GM19452 (cell line): ENCODE results near the gene FAM3A.

Experiments
- ATAC-seq: cut with Tn5 transposase; IDR thresholded peaks from one replicate; pipeline ENCODE4 v1.9.1; 2021; ENCODE audit not compliant: unreplicated experiment

Gene FAM3A

GRCh38 chrX:154481911-154482601 is 34.0 kb downstream of the FAM3A start:
- ATAC-seq = no peak

- ATAC-seq = no peak
Observed at GRCh38 chrX:154481195-154481594, 34.8 kb downstream of the FAM3A start.

- peak; percentile 82 for ATAC-seq
Observed at GRCh38 chrX:154478728-154479622, 37.1 kb downstream of the FAM3A start, which contains the start of gene LAGE3. TSS of gene LAGE3 (minus strand) at chrX:154479281. CDS start at chrX:154478915, 366 bp downstream.

- ATAC-seq = no peak
Observed at GRCh38 chrX:154477891-154478477, 38.0 kb downstream of the FAM3A start.

GRCh38 chrX:154476821-154477220 is 39.2 kb downstream of the FAM3A start:
- no peak for ATAC-seq

GRCh38 chrX:154473683-154474082 is 42.3 kb downstream of the FAM3A start:
- ATAC-seq = no peak

- no peak for ATAC-seq
Observed at GRCh38 chrX:154472685-154473632, 43.1 kb downstream of the FAM3A start.

GRCh38 chrX:154471839-154472684 is 44.0 kb downstream of the FAM3A start:
- no peak for ATAC-seq

GRCh38 chrX:154470914-154471568 is 45.0 kb downstream of the FAM3A start:
- no peak for ATAC-seq

- ATAC-seq = no peak
Observed at GRCh38 chrX:154470434-154470833, 45.6 kb downstream of the FAM3A start.

GRCh38 chrX:154469880-154470279 is 46.2 kb downstream of the FAM3A start:
- ATAC-seq = no peak

GRCh38 chrX:154469114-154469513 is 46.9 kb downstream of the FAM3A start:
- no peak for ATAC-seq

GRCh38 chrX:154468217-154468616 is 47.8 kb downstream of the FAM3A start:
- ATAC-seq = no peak

- no peak for ATAC-seq
Observed at GRCh38 chrX:154467556-154467955, 48.5 kb downstream of the FAM3A start.

GRCh38 chrX:154466907-154467306 is 49.1 kb downstream of the FAM3A start:
- no peak for ATAC-seq

- no peak for ATAC-seq
Observed at GRCh38 chrX:154466036-154466435, 50.0 kb downstream of the FAM3A start.

GRCh38 chrX:154465601-154466000 is 50.4 kb downstream of the FAM3A start:
- ATAC-seq = no peak

GRCh38 chrX:154464806-154465365 is 51.1 kb downstream of the FAM3A start:
- ATAC-seq = no peak
